Peyer's patch (tissue), 4 donors: Measurements from ENCODE around the gene SP5.

ENCODE experiments used
- POLR2A ChIP-seq, 2 donors: fragments of 450-650 bp; IDR thresholded peaks; one replicate each; pipeline ENCODE4 v1.5.1; 2017; ENCODE audit warnings: antibody characterized with exemption in 2 of 2, mild to moderate bottlenecking in 2 of 2, moderate library complexity in 2 of 2
- TF ChIP-seq, protein P1 (sequence below), 6 experiments: fragments of 450-650 bp in 4 of 6; fragments of 200-600 bp in 2 of 6; sonication (generic) in 1 of 6; IDR thresholded peaks; one replicate each; pipeline ENCODE4 v1.5.1; 2017 to 2019; ENCODE audit warnings: antibody characterized with exemption in 6 of 6, mild to moderate bottlenecking in 3 of 6, moderate library complexity in 1 of 6

- TF ChIP-seq, protein P1, sequence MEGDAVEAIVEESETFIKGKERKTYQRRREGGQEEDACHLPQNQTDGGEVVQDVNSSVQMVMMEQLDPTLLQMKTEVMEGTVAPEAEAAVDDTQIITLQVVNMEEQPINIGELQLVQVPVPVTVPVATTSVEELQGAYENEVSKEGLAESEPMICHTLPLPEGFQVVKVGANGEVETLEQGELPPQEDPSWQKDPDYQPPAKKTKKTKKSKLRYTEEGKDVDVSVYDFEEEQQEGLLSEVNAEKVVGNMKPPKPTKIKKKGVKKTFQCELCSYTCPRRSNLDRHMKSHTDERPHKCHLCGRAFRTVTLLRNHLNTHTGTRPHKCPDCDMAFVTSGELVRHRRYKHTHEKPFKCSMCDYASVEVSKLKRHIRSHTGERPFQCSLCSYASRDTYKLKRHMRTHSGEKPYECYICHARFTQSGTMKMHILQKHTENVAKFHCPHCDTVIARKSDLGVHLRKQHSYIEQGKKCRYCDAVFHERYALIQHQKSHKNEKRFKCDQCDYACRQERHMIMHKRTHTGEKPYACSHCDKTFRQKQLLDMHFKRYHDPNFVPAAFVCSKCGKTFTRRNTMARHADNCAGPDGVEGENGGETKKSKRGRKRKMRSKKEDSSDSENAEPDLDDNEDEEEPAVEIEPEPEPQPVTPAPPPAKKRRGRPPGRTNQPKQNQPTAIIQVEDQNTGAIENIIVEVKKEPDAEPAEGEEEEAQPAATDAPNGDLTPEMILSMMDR (IDR thresholded peaks at IDR 0.05), result no peak
- TF ChIP-seq POLR2A (IDR thresholded peaks at IDR 0.05), result no peak
Observed at GRCh38 chr2:170739507-170740046, 24.4 kb downstream of the SP5 start.
